Measurements from ENCODE around the gene NAA20. TPM values are rescaled to one million over a fixed set of nuclear protein-coding genes. Genes with fewer than 3 reads are reported as not detected.
A peak's percentile ranks its signal among the peaks of the same experiment; 100 is the strongest.

Gene NAA20
- total RNA-seq, 6 donors from 2014 or later = 17.8 to 56.5 (median 49.4) TPM

GRCh38 chr20:19987046-19987445 lies 30.1 kb upstream of the NAA20 start:
- WGBS, 2 donors = 75 to 79% methylated on average over 4 of the region's 4 CpGs
- no peak for DNase-seq
- Histone ChIP-seq H3K4me3 (no peak overlapping the region), H3K9me3 (no peaks in the 10 kb centered on the region), H3K36me3 (peaks cover 0 to 29% (median 11%) of the 10 kb centered on the region in 4 donors), H3K27ac (peak overlapping the region in 2 of 4 donors; percentile 7 to 9), H3K27me3 (no peaks in the 10 kb centered on the region), H3K4me1 (peaks cover 27 to 59% (median 48%) of the 10 kb centered on the region in 4 donors)
- no peak for ATAC-seq (ENCODE audit: low FRiP score in 2 of 2)
- TF ChIP-seq POLR2A (IDR thresholded peaks at IDR 0.05) (no peak), CTCF (IDR thresholded peaks at IDR 0.05) (no peak), POLR2AphosphoS5 (IDR thresholded peaks at IDR 0.05) (no peak), EP300 (IDR thresholded peaks at IDR 0.05) (no peak)

- H3K9me3 ChIP-seq = no peaks in the 10 kb centered on the region
- WGBS, 2 donors = 82 to 87% methylated on average over 5 of the region's 5 CpGs
- peaks cover 0 to 48% (median 11%) of the 10 kb centered on the region in 4 donors for H3K36me3 ChIP-seq
- ATAC-seq (ENCODE audit: low FRiP score in 2 of 2) (no peak), DNase-seq (no peak)
- H3K4me1 ChIP-seq = peaks cover 42 to 74% (median 64%) of the 10 kb centered on the region in 4 donors
- TF ChIP-seq POLR2AphosphoS5 (IDR thresholded peaks at IDR 0.05) = no peak
- peak overlapping the region in 2 of 4 donors; percentile 14 to 84 for H3K27ac ChIP-seq
- H3K4me3 ChIP-seq = no peak overlapping the region
- no peaks in the 10 kb centered on the region for H3K27me3 ChIP-seq
Measured at GRCh38 chr20:19990850-19991249, 26.3 kb upstream of the NAA20 start.

- no peaks in the 10 kb centered on the region for H3K9me3 ChIP-seq
- no peak overlapping the region for H3K4me3 ChIP-seq
- peaks cover 37 to 72% (median 64%) of the 10 kb centered on the region in 4 donors for H3K4me1 ChIP-seq
- ATAC-seq (ENCODE audit: low FRiP score in 2 of 2) (no peak), DNase-seq (no peak)
- H3K36me3 ChIP-seq = peaks cover 0 to 52% (median 11%) of the 10 kb centered on the region in 4 donors
- WGBS, 2 donors = 36 to 53% methylated on average over 1 of the region's 1 CpG
- peak overlapping the region in 2 of 4 donors; percentile 14 to 84 for H3K27ac ChIP-seq
- H3K27me3 ChIP-seq = no peaks in the 10 kb centered on the region
- no peak for TF ChIP-seq POLR2A (IDR thresholded peaks at IDR 0.05)
- no peak for TF ChIP-seq POLR2AphosphoS5 (IDR thresholded peaks at IDR 0.05)
- no peak for TF ChIP-seq CTCF (IDR thresholded peaks at IDR 0.05)
- no peak for TF ChIP-seq EP300 (IDR thresholded peaks at IDR 0.05)
Measured at GRCh38 chr20:19991308-19991707, 25.9 kb upstream of the NAA20 start.

GRCh38 chr20:19991854-19992253 lies 25.3 kb upstream of the NAA20 start:
- Histone ChIP-seq H3K27ac (peak overlapping the region in 2 of 4 donors; percentile 69 to 84), H3K36me3 (peaks cover 0 to 58% (median 12%) of the 10 kb centered on the region in 4 donors), H3K4me1 (peaks cover 35 to 72% (median 64%) of the 10 kb centered on the region in 4 donors), H3K4me3 (no peak overlapping the region), H3K27me3 (no peaks in the 10 kb centered on the region), H3K9me3 (no peaks in the 10 kb centered on the region)
- ATAC-seq (ENCODE audit: low FRiP score in 2 of 2) = no peak
- WGBS, 2 donors = 59 to 73% methylated on average over 2 of the region's 2 CpGs
- no peak for DNase-seq
- no peak for TF ChIP-seq POLR2A (IDR thresholded peaks at IDR 0.05)
- TF ChIP-seq CTCF (IDR thresholded peaks at IDR 0.05) = no peak
- no peak for TF ChIP-seq POLR2AphosphoS5 (IDR thresholded peaks at IDR 0.05)
- no peak for TF ChIP-seq EP300 (IDR thresholded peaks at IDR 0.05)

- peaks cover 41 to 73% (median 65%) of the 10 kb centered on the region in 4 donors for H3K4me1 ChIP-seq
- peaks cover 0 to 72% (median 24%) of the 10 kb centered on the region in 4 donors for H3K36me3 ChIP-seq
- H3K4me3 ChIP-seq = no peak overlapping the region
Measured at GRCh38 chr20:19992996-19993908, 23.9 kb upstream of the NAA20 start.

More at GRCh38 chr20:19992996-19993908, 23.9 kb upstream of the NAA20 start:
- Histone ChIP-seq H3K27me3 (no peaks in the 10 kb centered on the region), H3K9me3 (no peaks in the 10 kb centered on the region), H3K27ac (peak overlapping the region; percentile 57 to 84 (median 70))
- DNase-seq (no peak), ATAC-seq (ENCODE audit: low FRiP score in 2 of 2) (peak in 1 of 2 donors; percentile 44)
- TF ChIP-seq CTCF (IDR thresholded peaks at IDR 0.05) (no peak), EP300 (IDR thresholded peaks at IDR 0.05) (no peak), POLR2AphosphoS5 (IDR thresholded peaks at IDR 0.05) (no peak), POLR2A (IDR thresholded peaks at IDR 0.05) (no peak)
- WGBS, 2 donors = 49 to 53% methylated on average over 14 of the region's 14 CpGs

Data from upper lobe of left lung (tissue), 6 donors.